Natural killer cell (primary cell): ENCODE measurements around the gene MRFAP1L1. TPM values are rescaled to one million over a fixed set of nuclear protein-coding genes. Genes with fewer than 3 reads are reported as not detected.

Experiments
- ATAC-seq, 3 donors: fragments of 150-1000 bp in 2 of 3; fragments of 200-7000 bp in 1 of 3; cut with Tn5 transposase; 1 replicate in 1 of 3; 2 replicates in 2 of 3; pipeline ENCODE4 v1.10.0; 2021; ENCODE audit warnings: mild to moderate bottlenecking in 2 of 3, moderate library complexity in 2 of 3
- DNase-seq, 2 donors: peaks; one replicate each; pipeline versions ENCODE4 v3.0.0 to v3.0.0-alpha.2; 2013 to 2021; ENCODE audit warnings: mixed read lengths in 1 of 2
- H3K27ac ChIP-seq: one replicate; pipeline ENCODE4 v1.5.1; 2013; ENCODE audit warnings: mild to moderate bottlenecking, low read length
- H3K27me3 ChIP-seq: one replicate; pipeline ENCODE4 v1.6.1; 2013; ENCODE audit warnings: low read length; ENCODE audit not compliant: control insufficient read depth, insufficient read depth
- H3K36me3 ChIP-seq: one replicate; pipeline ENCODE4 v1.6.1; 2013; ENCODE audit warnings: low read length; ENCODE audit not compliant: control insufficient read depth, insufficient read depth
- H3K4me1 ChIP-seq: one replicate; pipeline ENCODE4 v1.6.1; 2013; ENCODE audit warnings: low read length; ENCODE audit not compliant: control insufficient read depth, insufficient read depth
- H3K4me3 ChIP-seq: one replicate; pipeline ENCODE4 v1.5.1; 2013; ENCODE audit warnings: low read length
- H3K9me3 ChIP-seq: one replicate; pipeline ENCODE4 v1.6.1; 2013; ENCODE audit warnings: low read length; ENCODE audit not compliant: control insufficient read depth, insufficient read depth
- H3K27ac Mint-ChIP-seq, 2 donors: one replicate each; pipeline ENCODE4 v1.8.0; 2022; ENCODE audit warnings: mild to moderate bottlenecking in 2 of 2, mixed read lengths in 2 of 2, moderate library complexity in 1 of 2
- H3K27me3 Mint-ChIP-seq, 2 donors: one replicate each; pipeline ENCODE4 v1.8.0; 2022; ENCODE audit warnings: low read depth in 2 of 2, mixed read lengths in 2 of 2
- H3K36me3 Mint-ChIP-seq: one replicate; pipeline ENCODE4 v1.8.0; 2022; ENCODE audit warnings: mixed read lengths
- H3K4me1 Mint-ChIP-seq, 2 donors: one replicate each; pipeline ENCODE4 v1.8.0; 2022; ENCODE audit warnings: mixed read lengths in 2 of 2
- H3K4me3 Mint-ChIP-seq: one replicate; pipeline ENCODE4 v1.8.0; 2022; ENCODE audit warnings: mild to moderate bottlenecking, moderate library complexity, mixed read lengths
- H3K9me3 Mint-ChIP-seq, 2 donors: one replicate each; pipeline ENCODE4 v1.8.0; 2022; ENCODE audit warnings: mixed read lengths in 2 of 2
- WGBS: methylation state at CpG from one replicate; pipeline ENCODE4 v1.1.7; 2013; ENCODE audit warnings: missing lambda C conversion rate; ENCODE audit not compliant: insufficient coverage; 5-methylcytosine and 5-hydroxymethylcytosine counted together
- intact Hi-C: fragments of 100-400 bp; cut with micrococcal nuclease; formaldehyde crosslinking; loops from one replicate; pipeline ENCODE4 v1.14.2; 2022
- total RNA-seq, 4 donors: library from RNA; stranded (reverse); fragments of 120-200 nt in 1 of 4; gene quantifications; one replicate each; pipeline versions ENCODE4 v1.2.3 to v1.2.4, GENCODE V29; 2013 to 2022
- TF ChIP-seq, protein P1 (sequence below): fragments of 200-600 bp; IDR thresholded peaks from one replicate; pipeline ENCODE4 v1.8.0; 2022; ENCODE audit warnings: antibody characterized with exemption

The MRFAP1L1 gene
- total RNA-seq, 3 donors from 2014 or later (not counting 1 experiment from before 2014, with no cell fraction given): 38.4 to 60.9 (median 40.8) TPM

DNA sequence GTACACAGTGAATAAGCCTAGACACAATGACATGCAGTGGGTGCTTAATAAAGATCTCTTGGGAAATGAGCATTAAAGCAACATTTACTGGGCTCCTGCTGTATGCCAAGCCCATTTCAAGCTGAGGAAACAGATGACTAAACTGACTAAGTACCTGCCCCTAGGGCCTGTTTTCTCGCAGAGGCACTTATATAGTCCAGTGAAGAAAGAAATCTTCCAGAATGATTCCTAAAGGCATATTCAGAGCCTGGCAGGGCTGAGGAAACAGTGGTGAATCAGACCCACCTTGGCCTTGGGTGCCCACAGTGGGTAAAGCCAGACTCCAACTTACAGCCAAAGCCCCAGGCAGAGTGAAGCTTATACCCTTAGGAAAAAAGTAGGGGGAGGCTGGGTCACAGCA, 38.0 kb downstream of the MRFAP1L1 start:
- Histone ChIP-seq H3K9me3 (no peaks in the 10 kb centered on the region), H3K4me3 (no peak overlapping the region), H3K27me3 (no peaks in the 10 kb centered on the region), H3K36me3 (peaks cover 12% of the 10 kb centered on the region), H3K27ac (no peak overlapping the region), H3K4me1 (peaks cover 29% of the 10 kb centered on the region)
- intact Hi-C loops: loop anchor here (2.0 to 5.0 kb wide), 2 partner anchors 13 to 316 kb away; no protein-coding TSS in a partner anchor
- Mint-ChIP-seq H3K9me3 (no peaks in the 10 kb centered on the region), H3K27me3 (no peaks in the 10 kb centered on the region), H3K36me3 (no peaks in the 10 kb centered on the region), H3K4me3 (no peak overlapping the region), H3K4me1 (peaks cover 33 to 37% of the 10 kb centered on the region in 2 donors), H3K27ac (no peak overlapping the region)
- WGBS: 100% methylated on average over 1 of the region's 1 CpG
- no peak for ATAC-seq
- TF ChIP-seq, protein P1, sequence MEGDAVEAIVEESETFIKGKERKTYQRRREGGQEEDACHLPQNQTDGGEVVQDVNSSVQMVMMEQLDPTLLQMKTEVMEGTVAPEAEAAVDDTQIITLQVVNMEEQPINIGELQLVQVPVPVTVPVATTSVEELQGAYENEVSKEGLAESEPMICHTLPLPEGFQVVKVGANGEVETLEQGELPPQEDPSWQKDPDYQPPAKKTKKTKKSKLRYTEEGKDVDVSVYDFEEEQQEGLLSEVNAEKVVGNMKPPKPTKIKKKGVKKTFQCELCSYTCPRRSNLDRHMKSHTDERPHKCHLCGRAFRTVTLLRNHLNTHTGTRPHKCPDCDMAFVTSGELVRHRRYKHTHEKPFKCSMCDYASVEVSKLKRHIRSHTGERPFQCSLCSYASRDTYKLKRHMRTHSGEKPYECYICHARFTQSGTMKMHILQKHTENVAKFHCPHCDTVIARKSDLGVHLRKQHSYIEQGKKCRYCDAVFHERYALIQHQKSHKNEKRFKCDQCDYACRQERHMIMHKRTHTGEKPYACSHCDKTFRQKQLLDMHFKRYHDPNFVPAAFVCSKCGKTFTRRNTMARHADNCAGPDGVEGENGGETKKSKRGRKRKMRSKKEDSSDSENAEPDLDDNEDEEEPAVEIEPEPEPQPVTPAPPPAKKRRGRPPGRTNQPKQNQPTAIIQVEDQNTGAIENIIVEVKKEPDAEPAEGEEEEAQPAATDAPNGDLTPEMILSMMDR: no peak
- no peak for DNase-seq

DNA sequence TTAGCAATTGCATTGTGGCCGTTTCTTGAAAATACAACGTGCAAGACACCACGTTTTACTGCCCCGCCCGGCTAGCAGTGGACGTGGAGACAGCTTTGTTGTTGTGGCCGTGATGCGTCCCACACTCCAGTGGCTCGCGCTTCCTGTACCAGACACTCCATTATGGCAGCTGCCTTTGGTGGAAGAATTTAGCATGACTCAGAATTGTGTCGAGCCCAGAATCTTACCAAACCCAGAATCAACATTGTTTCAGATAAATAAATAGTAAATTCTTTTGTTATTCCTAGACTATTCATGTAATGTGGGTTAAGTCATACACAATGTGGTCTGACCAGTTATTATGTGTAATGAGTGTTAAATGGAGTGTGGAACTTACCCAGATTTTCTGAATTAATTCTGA, 41.3 kb downstream of the MRFAP1L1 start:
- Mint-ChIP-seq H3K4me1 (peaks cover 4 to 6% of the 10 kb centered on the region in 2 donors), H3K4me3 (no peak overlapping the region), H3K27ac (no peak overlapping the region), H3K9me3 (no peaks in the 10 kb centered on the region), H3K36me3 (no peaks in the 10 kb centered on the region), H3K27me3 (peaks cover under 1 to 6% of the 10 kb centered on the region in 2 donors)
- peaks cover 17% of the 10 kb centered on the region for H3K4me1 ChIP-seq
- TF ChIP-seq, protein P1: no peak
- no peak overlapping the region for H3K27ac ChIP-seq
- intact Hi-C loops: no loop called here
- peaks cover 13% of the 10 kb centered on the region for H3K27me3 ChIP-seq
- no peaks in the 10 kb centered on the region for H3K9me3 ChIP-seq
- H3K4me3 ChIP-seq: no peak overlapping the region
- WGBS: 87% methylated on average over 10 of the region's 11 CpGs
- ATAC-seq (no peak), DNase-seq (no peak)
- H3K36me3 ChIP-seq: no peaks in the 10 kb centered on the region

DNA sequence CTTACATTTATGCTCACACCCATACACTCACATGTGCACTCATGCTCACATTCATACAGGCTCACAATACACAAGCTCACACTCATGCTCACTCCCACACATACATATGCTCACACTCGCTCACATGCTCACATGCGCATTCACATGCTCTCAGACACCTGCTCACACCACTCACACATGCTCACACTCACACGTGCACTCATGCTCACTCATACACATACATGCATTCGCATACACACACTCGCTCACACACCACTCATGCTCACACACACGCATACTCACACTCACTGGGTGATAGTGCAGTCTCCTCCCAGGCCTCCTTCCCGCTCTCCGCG, 44.4 kb downstream of the MRFAP1L1 start:
- H3K27ac Mint-ChIP-seq: no peak overlapping the region
- peak in 1 of 3 donors; percentile 39 for ATAC-seq
- TF ChIP-seq, protein P1: no peak
- DNase-seq: no peak
- WGBS: 98% methylated on average over 9 of the region's 9 CpGs
- Histone ChIP-seq H3K36me3 (no peaks in the 10 kb centered on the region), H3K4me1 (peaks cover 11% of the 10 kb centered on the region), H3K27ac (no peak overlapping the region), H3K4me3 (no peak overlapping the region), H3K9me3 (no peaks in the 10 kb centered on the region), H3K27me3 (peaks cover 18% of the 10 kb centered on the region)
- no peaks in the 10 kb centered on the region for H3K9me3 Mint-ChIP-seq
- no peak overlapping the region for H3K4me3 Mint-ChIP-seq
- peaks cover 16 to 22% of the 10 kb centered on the region in 2 donors for H3K27me3 Mint-ChIP-seq
- intact Hi-C loops: no loop called here
- no peaks in the 10 kb centered on the region for H3K4me1 Mint-ChIP-seq
- H3K36me3 Mint-ChIP-seq: no peaks in the 10 kb centered on the region
